GM19467 (cell line): ENCODE data around the gene ORC4.
"Not testable (repeated sequence)": the region's sequence is repeated elsewhere in the genome, so short reads cannot be mapped to it uniquely, and the experiment has no call there.

Experiments
- ATAC-seq: cut with Tn5 transposase; IDR thresholded peaks from one replicate; pipeline ENCODE4 v1.9.1; 2021; ENCODE audit warnings: mild to moderate bottlenecking, moderate library complexity; ENCODE audit not compliant: unreplicated experiment

The ORC4 gene

DNA sequence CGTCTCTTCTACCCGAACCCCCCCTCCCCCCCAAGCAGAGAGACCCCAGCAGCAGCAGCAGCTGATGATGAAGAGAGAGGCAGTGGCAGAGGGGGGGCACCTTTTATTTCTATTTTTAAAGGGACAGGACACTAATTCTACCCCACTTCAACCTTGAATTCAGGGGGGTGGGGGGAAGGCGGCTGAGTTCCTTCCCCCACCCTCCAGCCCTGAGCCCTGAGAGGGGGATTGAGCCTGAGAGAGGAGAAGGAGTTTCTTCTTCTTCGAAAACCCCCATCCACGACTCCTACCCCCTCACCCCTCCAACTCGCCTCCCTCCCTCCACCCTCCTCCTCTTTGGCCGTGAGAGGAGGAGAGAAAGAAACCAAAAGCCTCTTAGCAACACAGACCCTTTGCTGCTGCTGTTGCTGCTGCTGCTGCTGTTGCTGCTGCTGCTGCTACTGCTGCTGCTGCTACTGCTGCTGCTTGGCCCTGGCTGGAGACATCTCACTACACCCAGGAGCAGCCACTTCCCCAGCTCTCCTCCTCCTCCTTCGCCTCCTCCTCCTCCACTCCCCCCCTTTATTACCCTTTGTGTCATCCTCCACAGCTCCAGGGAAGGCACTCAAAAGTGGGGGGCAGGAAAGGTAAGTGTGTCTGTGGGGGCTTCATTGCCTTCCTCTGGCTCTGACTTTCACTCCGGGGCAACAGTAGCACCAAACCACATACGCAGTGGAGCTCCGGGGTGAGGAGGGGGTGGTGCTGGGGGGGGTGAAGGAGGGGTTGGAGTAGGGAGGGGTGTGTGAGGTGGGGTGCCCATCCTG is 723 bp upstream of the ORC4 start, which contains the start of gene MBD5:
Gene MBD5, plus strand, starts transcription at position 33 of the 803 bp plus-strand sequence.
- peak; percentile 32 for ATAC-seq

DNA sequence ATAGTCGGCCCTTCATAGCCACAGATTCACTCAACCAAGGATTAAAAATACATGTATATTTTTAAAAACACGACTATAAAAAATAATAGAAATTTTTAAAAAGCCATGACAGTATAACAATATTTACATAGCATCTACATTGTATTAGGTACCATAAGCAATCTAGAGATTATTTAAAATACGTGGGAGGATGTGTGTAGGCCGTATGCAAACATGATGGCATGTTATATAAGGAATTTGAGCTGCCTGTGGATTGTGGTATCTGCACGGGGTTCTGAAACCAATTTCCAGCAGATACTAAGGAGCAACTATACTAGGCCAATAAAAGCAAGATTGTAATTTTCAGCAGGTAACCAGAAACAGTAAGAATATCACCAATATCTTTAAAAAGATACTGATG is 5.9 kb downstream of the ORC4 start:
- ATAC-seq: no peak

DNA sequence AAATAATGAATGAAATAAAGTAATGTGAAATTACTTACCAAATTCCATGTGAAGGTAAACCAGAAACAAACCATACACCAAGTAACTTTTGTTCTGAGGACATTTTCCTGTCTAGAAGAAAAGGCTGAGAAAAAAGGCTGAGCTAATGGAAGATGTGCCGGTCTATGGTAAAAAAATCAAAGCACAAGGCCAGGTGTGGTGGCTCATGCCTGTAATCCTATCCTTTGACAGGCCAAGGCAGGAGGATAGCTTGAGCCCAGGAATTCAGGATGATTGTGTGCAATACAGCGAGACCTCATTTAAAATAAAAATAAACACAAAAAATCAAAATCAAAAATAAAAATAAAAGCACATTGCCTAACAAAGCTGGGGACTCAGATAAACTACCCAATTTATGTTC is 6.7 kb downstream of the ORC4 start:
- no peak for ATAC-seq

DNA sequence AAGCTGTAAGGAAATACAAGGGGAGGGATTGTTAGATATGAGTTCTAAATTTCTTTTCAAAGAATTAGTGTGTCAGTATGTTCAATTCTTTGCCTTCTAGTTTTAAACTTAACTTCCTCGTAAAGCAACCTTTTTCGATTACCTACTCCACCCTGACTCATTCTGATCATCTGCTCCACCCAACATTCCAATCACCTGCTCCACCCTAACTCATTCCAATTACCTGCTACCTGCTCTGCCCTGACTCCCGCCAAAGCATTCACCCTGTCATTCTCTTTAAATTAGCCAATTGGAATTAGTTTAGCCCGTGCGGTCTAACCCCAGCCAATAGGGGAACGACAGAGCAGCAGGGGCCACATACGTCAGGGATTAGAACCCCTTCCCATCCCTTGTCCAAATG is 12.1 kb downstream of the ORC4 start:
- ATAC-seq: not testable (repeated sequence)

DNA sequence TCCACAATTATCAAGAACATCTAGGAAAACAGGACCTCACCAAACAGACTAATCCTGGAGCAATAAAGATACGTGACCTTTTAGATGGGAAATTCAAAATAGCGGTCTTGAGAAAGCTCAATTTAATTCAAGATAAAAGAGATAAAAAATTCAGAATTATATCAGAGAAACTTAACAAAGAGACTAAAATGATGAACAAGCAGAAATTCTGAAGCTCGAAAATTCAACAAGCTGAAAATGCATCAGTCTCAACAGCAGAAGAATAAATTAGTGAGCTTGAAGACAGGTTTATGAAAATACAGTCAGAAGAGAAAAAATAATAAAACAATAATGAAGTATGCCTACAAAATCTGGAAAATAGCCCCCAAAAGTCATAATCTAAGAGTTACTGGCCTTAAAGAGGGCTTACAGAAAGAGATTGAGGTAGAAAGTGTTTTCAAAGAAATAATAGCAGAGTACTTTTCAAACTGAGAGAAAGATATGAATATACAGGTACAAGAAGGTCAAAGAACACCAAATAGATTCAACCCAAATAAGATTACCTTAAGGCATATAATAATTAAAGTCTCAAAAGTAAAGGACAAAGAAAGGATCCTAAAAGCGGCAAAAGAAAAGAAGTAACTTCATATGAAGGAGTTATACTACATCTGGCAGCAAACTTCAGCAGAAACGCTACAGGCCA is 13.2 kb downstream of the ORC4 start:
- no peak for ATAC-seq

DNA sequence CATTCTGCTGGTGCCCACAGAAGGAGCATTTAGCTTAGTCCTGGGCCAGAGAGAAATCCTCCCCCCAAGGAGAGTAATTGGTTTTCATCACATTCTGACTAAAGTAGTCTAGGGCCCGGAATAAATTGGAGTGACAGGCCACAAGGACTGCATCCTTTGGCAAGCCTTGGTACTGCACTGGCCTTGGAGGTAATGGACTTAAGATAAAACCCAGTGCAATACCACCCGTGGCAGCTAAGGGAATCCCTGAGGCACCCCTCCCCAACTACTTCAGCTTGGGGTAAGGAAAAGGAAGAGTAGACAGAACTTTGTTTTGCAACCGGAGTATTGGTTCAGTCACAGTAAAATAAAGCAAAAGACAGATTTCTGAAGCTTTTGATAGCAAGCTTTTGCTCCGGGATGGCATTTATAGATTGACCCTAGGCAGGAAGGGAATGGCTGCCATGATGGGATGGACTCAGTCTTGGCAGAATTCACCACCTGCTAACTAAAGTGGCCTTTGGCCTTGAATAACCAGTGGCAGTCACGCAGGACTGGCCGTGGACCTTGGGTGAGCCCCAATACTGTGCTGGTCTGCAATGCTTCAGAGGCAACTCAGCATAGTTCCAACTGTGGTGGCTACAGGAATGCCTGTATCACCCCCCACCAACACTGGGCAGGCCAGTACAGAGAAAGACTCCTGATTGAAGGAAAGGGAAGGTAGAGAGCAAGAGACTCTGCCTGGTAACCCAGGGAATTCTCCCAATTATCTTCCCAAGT is 14.1 kb downstream of the ORC4 start:
- ATAC-seq: no peak

DNA sequence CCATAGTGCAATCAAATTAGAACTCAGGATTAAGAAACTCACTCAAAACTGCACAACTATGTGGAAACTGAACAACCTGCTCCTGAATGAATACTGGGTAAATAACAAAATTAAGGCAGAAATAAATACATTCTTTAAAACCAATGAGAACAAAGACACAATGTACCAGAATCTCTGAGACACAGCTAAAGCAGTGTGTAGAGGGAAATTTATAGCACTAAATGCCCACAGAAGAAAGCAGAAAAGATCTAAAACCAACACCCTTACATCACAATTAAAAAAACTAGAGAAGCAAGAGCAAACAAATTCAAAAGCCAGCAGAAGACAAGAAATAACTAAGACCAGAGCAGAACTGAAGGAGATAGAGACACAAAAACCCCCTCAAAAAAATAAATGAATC is 18.1 kb downstream of the ORC4 start:
- ATAC-seq: not testable (repeated sequence)

DNA sequence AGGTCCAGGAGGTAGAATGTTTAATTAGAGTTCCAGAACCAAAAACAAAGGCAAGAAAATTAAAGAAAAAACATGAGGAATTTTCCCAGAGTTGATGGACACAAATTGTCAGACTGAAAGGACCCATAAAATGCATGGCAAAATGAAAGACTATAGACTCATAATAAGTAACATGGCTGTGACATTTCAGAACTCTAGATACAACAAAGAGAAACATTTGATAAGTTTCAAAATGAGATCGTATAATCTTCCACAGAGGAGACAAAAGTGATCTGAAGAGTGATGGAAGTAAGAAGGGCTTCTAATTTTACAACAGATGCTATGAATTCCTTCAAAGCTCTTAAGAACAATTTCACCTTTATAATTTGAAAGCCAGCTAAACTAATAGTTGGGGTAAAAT is 20.4 kb downstream of the ORC4 start:
- ATAC-seq: no peak

DNA sequence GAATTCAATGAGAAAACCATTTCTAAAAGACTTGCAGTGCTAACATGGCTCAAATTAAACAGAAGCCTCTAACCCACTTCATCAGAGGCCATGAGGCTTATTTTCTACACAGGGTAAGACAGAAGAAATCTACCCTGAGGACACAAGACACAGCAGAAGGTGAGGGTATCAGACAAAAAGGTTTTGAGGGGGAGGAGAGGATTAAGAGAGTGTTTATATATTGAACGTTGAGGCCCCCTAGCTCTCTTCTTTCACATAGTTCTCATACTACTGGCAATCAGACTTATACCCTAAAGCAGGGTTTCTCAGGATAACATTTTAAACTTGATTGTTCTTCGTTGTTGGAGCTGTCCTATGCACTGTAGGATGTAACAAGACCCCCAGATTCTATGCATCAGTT is 21.4 kb downstream of the ORC4 start:
- ATAC-seq: no peak

DNA sequence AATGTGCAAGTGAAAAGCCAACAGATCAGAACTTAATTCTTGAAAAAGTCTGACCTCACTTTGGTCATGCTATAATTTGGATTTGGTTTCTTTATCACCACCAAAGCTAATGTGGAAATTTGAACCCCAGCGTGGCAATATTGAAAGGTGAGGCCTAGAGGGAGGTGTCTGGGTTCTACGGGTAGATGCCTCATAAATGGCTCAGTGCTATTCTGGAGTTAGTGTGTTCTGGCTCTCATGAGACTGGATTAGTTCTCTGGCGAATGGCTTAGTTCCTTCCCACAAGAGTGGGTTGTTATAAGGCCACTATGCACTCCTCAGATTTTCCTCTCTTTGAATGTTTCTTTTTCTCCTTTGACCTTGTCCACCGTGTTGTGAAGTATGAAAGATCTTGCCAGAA is 22.3 kb downstream of the ORC4 start:
- ATAC-seq: no peak

DNA sequence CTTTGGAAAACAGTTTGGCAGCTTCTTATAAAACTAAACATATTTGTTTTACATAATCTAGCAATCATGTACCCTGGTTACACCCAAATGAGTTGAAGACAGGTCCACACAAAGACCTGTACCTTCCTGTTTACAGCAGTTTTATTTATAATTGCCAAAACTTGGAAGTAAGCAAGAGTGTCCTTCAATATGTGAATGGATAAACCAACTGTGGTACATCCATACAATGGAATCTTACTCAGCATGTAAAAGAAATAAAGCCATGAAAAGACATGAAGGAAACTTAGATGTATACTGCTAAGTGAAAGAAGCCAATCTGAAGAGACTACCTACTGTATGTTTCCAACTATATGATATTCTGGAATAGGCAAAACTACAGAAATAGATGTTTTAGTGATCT is 23.7 kb downstream of the ORC4 start:
- no peak for ATAC-seq

DNA sequence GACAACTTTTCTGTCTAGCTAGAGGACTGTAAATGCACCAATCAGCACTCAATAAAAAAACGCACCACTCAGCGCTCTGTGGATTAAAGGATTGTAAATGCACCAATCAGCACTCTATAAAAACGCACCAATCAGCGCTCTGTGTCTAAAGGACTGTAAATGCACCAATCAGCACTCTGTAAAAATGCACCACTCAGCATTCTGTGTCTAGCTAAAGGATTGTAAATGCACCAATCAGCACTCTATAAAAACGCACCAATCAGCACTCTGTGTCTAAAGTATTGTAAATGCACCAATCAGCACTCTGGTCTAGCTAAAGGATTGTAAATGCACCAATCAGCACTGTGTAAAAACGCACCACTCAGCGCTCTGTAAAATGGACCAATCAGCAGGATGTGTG is 25.6 kb downstream of the ORC4 start:
- ATAC-seq: not testable (repeated sequence)

DNA sequence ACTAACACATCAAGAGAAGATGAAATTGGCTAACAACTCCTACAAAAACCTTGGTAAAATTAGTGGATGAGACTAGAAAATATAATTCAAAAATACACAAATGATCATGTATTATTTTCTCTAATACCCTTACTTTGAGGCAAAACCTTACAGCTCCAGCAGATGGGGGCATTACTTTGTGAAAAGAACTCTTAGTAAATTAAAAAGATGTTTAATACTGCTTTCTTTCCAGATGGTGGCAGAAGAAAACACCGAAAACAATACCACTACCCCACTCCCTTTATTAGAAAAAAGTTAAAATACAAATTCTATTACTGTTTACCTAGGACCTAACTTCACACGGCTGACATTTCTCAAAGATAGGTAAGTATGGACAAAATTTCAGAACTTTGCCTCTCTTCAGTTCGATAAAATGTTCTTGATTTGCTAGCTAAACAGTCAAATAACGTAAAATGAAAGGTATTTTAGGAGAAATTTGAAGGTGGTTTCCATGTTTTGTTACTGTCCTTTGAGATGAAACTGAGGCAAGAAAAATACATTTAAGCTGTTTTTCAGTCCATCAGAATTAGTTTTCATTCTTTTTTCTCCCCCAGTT is 30.6 kb downstream of the ORC4 start:
- peak; percentile 70 for ATAC-seq

DNA sequence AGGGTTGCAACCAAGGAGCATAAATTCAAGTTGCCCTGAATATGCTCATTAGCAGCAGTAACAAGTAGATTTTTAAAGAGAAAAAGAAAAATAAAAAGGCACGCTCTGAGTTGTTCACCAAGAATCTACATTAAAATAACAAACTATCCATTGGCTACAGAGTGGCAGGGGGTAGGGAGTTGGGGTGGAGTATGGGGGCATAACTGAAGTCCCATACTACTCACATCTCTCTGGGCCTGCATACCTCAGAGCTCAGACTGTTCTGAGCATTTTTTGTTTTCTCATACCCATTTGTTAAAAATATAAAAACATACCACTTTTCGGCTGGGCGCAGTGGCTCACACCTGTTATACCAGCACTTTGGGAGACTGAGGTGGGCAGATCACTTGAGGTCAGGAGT is 31.4 kb downstream of the ORC4 start:
- no peak for ATAC-seq

DNA sequence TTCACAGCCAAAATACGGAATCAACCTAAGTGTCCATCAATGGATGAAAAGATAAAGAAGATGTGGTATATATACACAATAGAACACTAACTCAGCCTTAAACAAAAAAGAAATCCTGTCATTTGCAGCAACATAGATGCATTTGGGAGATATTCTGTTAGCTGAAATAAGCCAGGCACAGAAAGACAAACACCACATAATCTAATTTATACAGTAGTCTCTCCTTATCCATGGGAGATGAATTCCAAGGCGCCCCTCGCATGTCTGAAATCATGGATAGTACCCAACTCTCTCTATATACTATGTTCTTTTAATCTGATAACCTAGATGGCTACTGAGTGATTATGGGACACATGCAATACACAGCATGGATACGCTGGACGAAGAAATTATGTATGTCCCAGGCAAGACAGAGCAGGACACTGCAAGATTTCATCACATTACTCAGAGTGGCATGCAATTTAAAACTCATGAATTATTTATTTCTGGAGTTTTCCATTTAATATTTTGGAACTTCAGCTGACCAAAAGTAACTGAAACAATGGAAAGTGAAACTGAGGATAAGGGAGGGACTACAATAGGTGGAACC is 39.5 kb downstream of the ORC4 start:
- ATAC-seq: no peak

DNA sequence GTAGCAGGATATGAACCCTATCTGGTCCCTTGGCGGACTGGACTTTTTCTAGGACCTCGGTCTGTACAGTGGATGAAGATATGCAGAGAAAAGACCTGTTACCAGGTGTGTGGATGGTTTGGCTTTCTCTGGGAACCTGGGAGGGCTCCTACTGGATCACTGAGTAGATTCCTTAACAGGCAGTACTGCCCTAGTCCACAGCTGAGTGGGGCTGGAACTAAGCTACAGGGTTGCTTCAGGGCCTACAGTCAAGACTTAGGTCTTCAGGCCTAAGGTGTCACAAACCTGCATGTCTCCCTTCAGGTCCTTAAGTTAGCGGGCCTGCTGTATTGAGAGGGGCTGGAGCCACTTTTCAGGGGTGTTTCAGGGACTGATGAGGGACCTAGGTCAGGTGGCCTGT is 42.9 kb downstream of the ORC4 start:
- ATAC-seq: no peak

DNA sequence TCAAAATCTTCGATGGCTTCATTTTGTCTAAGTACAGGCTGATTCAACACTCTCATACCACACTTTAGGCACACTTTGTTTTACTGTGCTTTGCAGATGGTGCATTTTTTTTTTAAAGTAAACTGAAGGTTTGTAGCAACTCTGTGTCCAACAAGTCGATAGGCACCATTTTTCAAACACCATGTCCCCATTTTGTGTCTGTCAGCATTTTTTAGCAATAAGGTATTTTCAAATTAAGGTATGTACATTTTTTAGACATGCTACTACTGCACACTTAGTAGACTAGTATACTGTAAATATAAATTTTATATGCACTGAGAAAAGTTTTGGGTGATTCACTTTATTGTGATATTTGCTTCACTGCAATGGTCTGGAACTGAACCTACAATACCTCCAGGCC is 44.4 kb downstream of the ORC4 start:
- no peak for ATAC-seq

DNA sequence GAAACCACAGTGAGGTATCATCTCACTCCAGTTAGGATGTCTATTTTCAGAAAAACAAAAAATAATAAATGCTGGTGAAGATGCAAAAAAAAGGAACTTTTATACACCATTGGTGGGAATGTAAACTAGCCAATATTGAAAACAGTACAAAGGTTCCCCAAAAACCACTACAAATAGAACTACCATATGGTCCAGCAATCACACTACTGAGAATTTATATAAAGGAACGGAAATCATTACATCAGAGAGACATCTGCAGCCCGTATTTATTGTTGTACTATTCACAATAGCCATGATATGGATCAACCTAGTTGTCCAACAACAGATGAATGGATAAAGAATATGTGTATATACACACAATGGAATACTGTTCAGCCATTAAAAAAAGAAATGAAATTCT is 52.0 kb downstream of the ORC4 start:
- no peak for ATAC-seq

DNA sequence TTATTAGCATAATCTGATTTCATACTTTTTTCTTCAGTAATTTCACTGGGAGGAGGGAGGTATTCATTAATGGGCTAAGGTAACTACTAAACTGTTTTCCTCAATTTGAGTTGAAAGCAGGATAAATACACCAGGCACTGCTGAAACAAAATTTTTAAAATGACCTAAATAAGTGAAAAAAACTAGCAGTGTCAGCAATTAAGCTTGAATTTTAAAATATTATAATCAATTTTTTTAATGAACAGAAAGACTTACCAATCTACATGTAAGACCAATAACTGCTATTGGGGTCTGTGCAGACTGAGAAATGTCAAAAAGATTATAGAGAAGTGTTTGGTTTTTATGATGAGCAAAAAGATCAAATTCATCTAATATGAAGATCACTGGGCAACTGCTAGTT is 68.4 kb downstream of the ORC4 start:
- ATAC-seq: no peak

DNA sequence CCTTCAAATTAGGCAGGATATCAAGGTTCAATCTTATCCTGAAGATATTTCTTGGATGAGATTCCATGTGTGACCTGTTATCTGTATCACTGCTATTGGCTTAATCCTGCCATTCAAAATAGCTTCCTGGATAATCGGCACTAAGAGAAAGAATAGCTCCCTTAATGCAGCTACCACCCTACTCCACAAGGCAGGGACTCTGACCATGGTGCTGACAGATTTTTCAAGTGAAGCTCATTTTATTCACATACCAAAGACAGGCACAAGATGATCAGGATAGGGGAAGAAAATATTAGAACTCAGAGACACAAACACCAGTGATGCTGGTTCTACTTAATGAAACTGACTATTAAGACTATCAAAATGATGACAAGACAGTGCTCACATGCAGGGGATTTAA is 74.9 kb downstream of the ORC4 start:
- ATAC-seq: no peak

DNA sequence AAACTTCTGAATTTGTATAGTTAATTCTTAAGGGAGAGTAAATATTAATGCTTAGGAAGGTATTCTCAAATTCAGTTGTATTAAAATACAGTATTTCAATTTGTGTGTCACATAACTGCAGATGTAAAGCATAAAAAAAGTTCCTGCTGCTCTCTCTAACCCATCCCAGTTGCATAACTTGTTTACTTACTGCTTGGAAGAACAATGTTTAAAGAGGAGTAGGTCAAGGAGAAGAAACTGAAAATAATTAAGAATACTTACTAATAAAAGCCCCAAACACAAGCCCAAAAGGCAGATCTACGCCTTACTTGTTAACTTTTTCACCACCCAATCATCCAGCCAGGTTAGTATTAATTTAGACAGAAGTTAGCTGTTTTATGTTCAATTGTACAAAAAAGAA is 81.2 kb downstream of the ORC4 start:
- ATAC-seq: no peak
